NCI-H526 treated with DMSO at 0.1 percent for 48 hours (cell line): ENCODE results near the gene GALNT17.
"Not testable (repeated sequence)": the region's sequence is repeated elsewhere in the genome, so short reads cannot be mapped to it uniquely, and the experiment has no call there.

Experiments used
- DNase-seq: peaks from one replicate; lab custom pipeline; 2025; lab: John Stamatoyannopoulos, UW

GALNT17 gene

GRCh38 chr7:71694665-71695064, 562.7 kb downstream of the GALNT17 start:
- DNase-seq = no peak

GRCh38 chr7:71695186-71695585, 563.2 kb downstream of the GALNT17 start:
- DNase-seq = no peak

- DNase-seq = no peak
Measured at GRCh38 chr7:71696511-71696910, 564.6 kb downstream of the GALNT17 start.

GRCh38 chr7:71697400-71697799, 565.5 kb downstream of the GALNT17 start:
- DNase-seq = no peak

GRCh38 chr7:71705217-71705616, 573.3 kb downstream of the GALNT17 start:
- no peak for DNase-seq

- DNase-seq = no peak
Measured at GRCh38 chr7:71705901-71706596, 574.1 kb downstream of the GALNT17 start.

GRCh38 chr7:71706597-71706975, 574.6 kb downstream of the GALNT17 start:
- no peak for DNase-seq

- no peak for DNase-seq
Measured at GRCh38 chr7:71707041-71707440, 575.1 kb downstream of the GALNT17 start.

GRCh38 chr7:71708710-71709109, 576.8 kb downstream of the GALNT17 start:
- no peak for DNase-seq

- DNase-seq = no peak
Measured at GRCh38 chr7:71710442-71710841, 578.5 kb downstream of the GALNT17 start.

GRCh38 chr7:71712653-71713180, 580.8 kb downstream of the GALNT17 start:
- DNase-seq = no peak

GRCh38 chr7:71716690-71717089, 584.7 kb downstream of the GALNT17 start:
- DNase-seq = no peak

- DNase-seq = no peak
Measured at GRCh38 chr7:71718563-71718962, 586.6 kb downstream of the GALNT17 start.

- no peak for DNase-seq
Measured at GRCh38 chr7:71721742-71722141, 589.8 kb downstream of the GALNT17 start.

- DNase-seq = no peak
Measured at GRCh38 chr7:71723859-71724258, 591.9 kb downstream of the GALNT17 start.

- DNase-seq = no peak
Measured at GRCh38 chr7:71727347-71727746, 595.4 kb downstream of the GALNT17 start.

- no peak for DNase-seq
Measured at GRCh38 chr7:71731740-71732139, 599.8 kb downstream of the GALNT17 start.

GRCh38 chr7:71733107-71733870, 601.3 kb downstream of the GALNT17 start:
- peak; percentile 29 for DNase-seq

GRCh38 chr7:71735961-71736556, 604.1 kb downstream of the GALNT17 start:
- DNase-seq = peak; percentile 47

- DNase-seq = not testable (repeated sequence)
Measured at GRCh38 chr7:71737931-71738540, 606.1 kb downstream of the GALNT17 start.

- no peak for DNase-seq
Measured at GRCh38 chr7:71739520-71740173, 607.7 kb downstream of the GALNT17 start.

- no peak for DNase-seq
Measured at GRCh38 chr7:71740174-71740560, 608.2 kb downstream of the GALNT17 start.
